Keratinocyte (primary cell): ENCODE data around the gene GDPD5. TPM values are rescaled to one million over a fixed set of nuclear protein-coding genes. Genes with fewer than 3 reads are reported as not detected.

Experiments
- DNase-seq: peaks from one replicate; pipeline ENCODE4 v3.0.0-alpha.2; 2011; ENCODE audit warnings: low read depth, missing footprints, low spot score
- FAIRE-seq: peaks from 2 replicates; lab custom pipeline; 2011; peaks lifted over from hg19 to GRCh38; lab: Jason Lieb, UNC
- H2AFZ ChIP-seq: 2 replicates; pipeline ENCODE4 v1.6.0; 2012; ENCODE audit warnings: low read length, control low read depth, inconsistent platforms; ENCODE audit not compliant: control insufficient read depth
- H3K27ac ChIP-seq: 2 replicates; pipeline ENCODE4 v1.5.1; 2011; ENCODE audit warnings: low read length; ENCODE audit not compliant: control insufficient read depth, insufficient read depth
- H3K27me3 ChIP-seq: 3 replicates; pipeline ENCODE4 v1.6.0; 2011; ENCODE audit warnings: low read length; ENCODE audit not compliant: control insufficient read depth, insufficient read depth; ENCODE audit errors: extremely low read depth
- H3K36me3 ChIP-seq, 2 experiments: 2 replicates in 1 of 2; 3 replicates in 1 of 2; pipeline ENCODE4 v1.5.1; 2011; ENCODE audit warnings: low read length in 2 of 2, mild to moderate bottlenecking in 1 of 2; ENCODE audit not compliant: control insufficient read depth in 2 of 2, insufficient read depth in 2 of 2; ENCODE audit errors: extremely low read depth in 1 of 2
- H3K4me1 ChIP-seq: 3 replicates; pipeline ENCODE4 v1.5.1; 2011; ENCODE audit warnings: low read length; ENCODE audit not compliant: control insufficient read depth, insufficient read depth; ENCODE audit errors: extremely low read depth
- H3K4me2 ChIP-seq: 3 replicates; pipeline ENCODE4 v1.6.0; 2011; ENCODE audit warnings: low read depth, low read length; ENCODE audit not compliant: control insufficient read depth, insufficient read depth; ENCODE audit errors: extremely low read depth
- H3K4me3 ChIP-seq, 3 experiments: fragments of 200-600 bp in 1 of 3; sonication (generic) in 1 of 3; 2 replicates in 2 of 3; 3 replicates in 1 of 3; pipeline ENCODE4 v1.5.1; 2011 to 2016; ENCODE audit warnings: low read length in 3 of 3, mild to moderate bottlenecking in 3 of 3, control low read depth in 2 of 3, inconsistent platforms in 1 of 3, low read depth in 1 of 3, mixed read lengths in 1 of 3, mixed run types in 1 of 3, moderate library complexity in 1 of 3; ENCODE audit not compliant: control insufficient read depth in 2 of 3, insufficient read depth in 2 of 3; ENCODE audit errors: extremely low read depth in 1 of 3
- H3K79me2 ChIP-seq: 2 replicates; pipeline ENCODE4 v1.6.0; 2012; ENCODE audit warnings: low read length; ENCODE audit not compliant: control insufficient read depth, insufficient read depth
- H3K9ac ChIP-seq: 3 replicates; pipeline ENCODE4 v1.6.0; 2011; ENCODE audit warnings: low read length; ENCODE audit not compliant: control insufficient read depth, insufficient read depth; ENCODE audit errors: extremely low read depth
- H3K9me1 ChIP-seq: 3 replicates; pipeline ENCODE4 v1.6.0; 2011; ENCODE audit warnings: low read length; ENCODE audit not compliant: control insufficient read depth, insufficient read depth; ENCODE audit errors: extremely low read depth
- H3K9me3 ChIP-seq: 2 replicates; pipeline ENCODE4 v1.5.1; 2012; ENCODE audit warnings: low read depth, low read length; ENCODE audit not compliant: control insufficient read depth
- H4K20me1 ChIP-seq: 3 replicates; pipeline ENCODE4 v1.6.0; 2011; ENCODE audit warnings: low read length; ENCODE audit not compliant: control insufficient read depth, insufficient read depth; ENCODE audit errors: extremely low read depth
- CTCF ChIP-seq, 3 experiments: IDR thresholded peaks in 1 of 3; conservative IDR thresholded peaks in 1 of 3; optimal IDR thresholded peaks in 1 of 3; 2 replicates in 2 of 3; 3 replicates in 1 of 3; pipeline versions ENCODE3 to v1.5.1; 2011; ENCODE audit warnings: low read length in 3 of 3, mild to moderate bottlenecking in 3 of 3, moderate library complexity in 2 of 3, control low read depth in 1 of 3, inconsistent platforms in 1 of 3; ENCODE audit not compliant: insufficient read depth in 2 of 3; ENCODE audit errors: extremely low read depth in 1 of 3
- EZH2 ChIP-seq: IDR thresholded peaks from one replicate; pipeline ENCODE4 v1.6.1; 2012; ENCODE audit warnings: inconsistent platforms, mild to moderate bottlenecking, low read length, moderate library complexity
- dilution Hi-C: fragments of 300-500 bp; cut with MboI; formaldehyde crosslinking; loops from one replicate; pipeline ENCODE4 v1.7.0; 2020; ENCODE audit warnings: low sequenced_read_pairs; ENCODE audit not compliant: extremely low pct_ligation_motif_present
- polyA plus RNA-seq, 5 experiments: library from polyadenylated mRNA; depleted of rRNA in 3 of 5; stranded (reverse) in 3 of 5; stranded (forward) in 1 of 5; unstranded in 1 of 5; fragments of >200 nt; gene quantifications; 1 replicate in 1 of 5; 2 replicates in 3 of 5; 3 replicates in 1 of 5; pipeline versions ENCODE4 v1.2.1 to v1.2.3, GENCODE V29; 2011 to 2012; ENCODE audit warnings: missing spikeins in 2 of 5, low read depth in 1 of 5, low replicate concordance in 1 of 5

GDPD5 gene
- polyA plus RNA-seq, 1 donor (not counting 4 experiments of a cell fraction or from before 2014, with no cell fraction given), result 2.1 TPM

DNA sequence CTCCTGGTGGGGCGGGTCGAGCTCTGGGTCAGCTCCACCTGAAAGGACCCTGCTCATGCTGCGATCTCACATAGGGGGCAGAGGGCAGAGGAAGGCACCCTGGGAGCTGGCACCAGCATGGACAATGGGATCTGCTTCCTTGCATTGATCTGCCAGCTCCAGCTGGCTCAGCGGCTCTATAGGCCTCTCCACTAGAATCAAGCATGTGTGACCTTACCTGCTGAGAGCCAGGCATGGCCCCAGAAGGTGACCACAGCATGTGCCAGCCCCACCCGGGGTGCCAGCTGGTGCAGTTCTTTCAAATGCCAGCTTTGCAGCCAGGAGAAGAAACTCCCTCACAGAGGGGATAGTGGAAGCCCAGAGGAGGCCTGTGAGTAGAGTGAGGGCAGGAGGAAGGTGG is 70.8 kb downstream of the GDPD5 start:
- no peak overlapping the region for H3K4me2 ChIP-seq
- FAIRE-seq, result no peak
- peaks cover 20% of the 10 kb centered on the region for H3K27me3 ChIP-seq
- no peaks in the 10 kb centered on the region for H3K9me1 ChIP-seq
- no peak overlapping the region for H3K4me3 ChIP-seq
- H3K9ac ChIP-seq, result no peak overlapping the region
- H4K20me1 ChIP-seq, result no peaks in the 10 kb centered on the region
- no peak overlapping the region for H2AFZ ChIP-seq
- H3K36me3 ChIP-seq, result no peaks in the 10 kb centered on the region
- no peaks in the 10 kb centered on the region for H3K4me1 ChIP-seq
- no peaks in the 10 kb centered on the region for H3K9me3 ChIP-seq
- DNase-seq, result no peak
- dilution Hi-C loops, result no loop called here
- TF ChIP-seq EZH2 (no peak), CTCF (optimal IDR thresholded peaks at IDR 0.05 in 1 of 3, IDR thresholded peaks at IDR 0.05 in 1 of 3, conservative IDR thresholded peaks at IDR 0.05 in 1 of 3; ENCODE audit: extremely low read depth in 1 of 3, insufficient read depth in 2 of 3, low read length in 3 of 3) (no peak)
- H3K79me2 ChIP-seq, result no peaks in the 10 kb centered on the region
- no peak overlapping the region for H3K27ac ChIP-seq

- H3K27me3 ChIP-seq, result peaks cover 22% of the 10 kb centered on the region
- no peak overlapping the region for H3K4me2 ChIP-seq
- no peak for DNase-seq
- no peaks in the 10 kb centered on the region for H3K36me3 ChIP-seq
- H3K4me1 ChIP-seq, result no peaks in the 10 kb centered on the region
- H3K4me3 ChIP-seq, result no peak overlapping the region
- FAIRE-seq, result no peak
- H3K9ac ChIP-seq, result no peak overlapping the region
- no peaks in the 10 kb centered on the region for H3K79me2 ChIP-seq
- dilution Hi-C loops, result no loop called here
- H4K20me1 ChIP-seq, result no peaks in the 10 kb centered on the region
- TF ChIP-seq EZH2 (no peak), CTCF (optimal IDR thresholded peaks at IDR 0.05 in 1 of 3, IDR thresholded peaks at IDR 0.05 in 1 of 3, conservative IDR thresholded peaks at IDR 0.05 in 1 of 3; ENCODE audit: extremely low read depth in 1 of 3, insufficient read depth in 2 of 3, low read length in 3 of 3) (no peak)
- H3K9me3 ChIP-seq, result no peaks in the 10 kb centered on the region
- no peak overlapping the region for H3K27ac ChIP-seq
- H2AFZ ChIP-seq, result no peak overlapping the region
- H3K9me1 ChIP-seq, result no peaks in the 10 kb centered on the region
These were observed 71.7 kb downstream of the GDPD5 start for GRCh38 chr11:75453916-75454655.
